Amniotic epithelial cell (primary cell): ENCODE results near the gene RALB.
"Not testable (repeated sequence)": the region's sequence is repeated elsewhere in the genome, so short reads cannot be mapped to it uniquely, and the experiment has no call there.

Experiments
- DNase-seq: peaks from one replicate; pipeline ENCODE4 v3.0.0-alpha.2; 2010; ENCODE audit warnings: low read depth

The RALB gene

DNA sequence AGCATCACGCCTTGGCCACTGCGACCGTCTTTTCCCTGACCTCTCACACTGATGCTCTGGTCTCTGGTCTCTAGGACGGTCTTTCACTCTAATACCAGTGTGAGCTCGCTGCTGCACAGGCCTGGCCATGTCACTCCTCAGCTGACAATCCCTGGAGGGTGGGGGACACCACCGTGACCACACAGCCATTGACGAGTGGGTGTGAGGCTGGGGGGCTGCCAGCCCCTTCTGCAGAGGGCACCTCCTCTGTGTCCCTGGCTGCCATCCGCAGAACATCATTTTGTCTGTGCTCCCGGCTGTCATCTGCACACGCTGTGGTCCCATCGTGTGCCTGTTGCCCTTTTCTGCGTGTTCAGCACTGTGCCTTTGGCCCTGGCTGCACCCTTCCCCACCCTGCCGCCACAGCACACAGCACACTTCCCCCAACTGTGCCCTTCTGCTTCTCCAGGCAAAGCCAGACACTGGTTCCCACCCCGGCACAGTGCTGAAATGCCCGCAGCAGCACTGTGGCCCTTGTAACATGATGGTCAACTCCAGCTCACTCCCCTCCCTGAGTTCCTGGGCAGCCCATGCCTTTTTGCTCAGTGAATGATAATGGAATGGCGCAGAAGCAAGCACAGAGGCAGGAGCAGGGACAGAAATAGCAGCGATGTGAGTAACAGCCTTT, 62.8 kb downstream of the RALB start:
- no peak for DNase-seq

GRCh38 chr2:120316071-120316470, 63.4 kb downstream of the RALB start:
- no peak for DNase-seq

- DNase-seq, result no peak
Observed at GRCh38 chr2:120316528-120317179, 64.0 kb downstream of the RALB start.

DNA sequence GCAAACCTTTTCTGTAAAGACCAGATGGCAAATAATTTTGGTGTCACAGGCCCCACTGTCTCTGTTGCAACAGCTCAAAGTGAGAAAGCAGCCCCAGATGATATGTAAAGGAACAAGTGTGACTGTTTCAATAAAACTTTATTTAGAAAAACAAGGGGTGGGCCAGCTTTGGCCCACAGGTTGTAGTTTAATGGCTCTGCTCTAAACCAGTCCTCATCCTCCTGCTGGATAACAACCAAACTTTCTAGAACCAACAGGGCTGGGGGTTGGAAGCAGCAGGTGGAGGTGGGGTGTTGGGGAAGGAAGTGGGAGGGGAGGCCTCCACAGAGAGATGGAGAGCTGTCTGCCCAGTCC, 64.5 kb downstream of the RALB start:
- DNase-seq, result no peak

GRCh38 chr2:120317916-120318315, 65.3 kb downstream of the RALB start:
- no peak for DNase-seq

DNA sequence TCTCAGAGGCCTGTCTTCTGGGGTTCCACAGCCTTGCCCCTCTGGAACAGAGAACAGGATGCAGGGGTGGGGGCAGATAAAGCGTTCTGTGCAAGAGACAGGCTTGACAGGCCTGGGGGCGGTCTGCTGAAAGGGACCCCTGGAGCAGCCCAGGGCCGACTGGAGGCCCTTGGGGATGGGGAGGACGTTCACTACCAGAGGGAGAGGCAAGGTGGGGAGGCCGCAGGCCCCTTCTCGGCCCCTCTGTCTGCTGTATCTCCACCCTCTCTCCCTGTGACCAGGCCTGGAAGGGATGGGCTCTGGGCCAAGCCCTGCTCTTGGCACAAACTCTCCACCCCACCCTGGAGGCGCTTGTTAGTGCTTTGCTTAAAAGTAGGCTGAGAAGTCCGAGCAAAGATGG, 66.0 kb downstream of the RALB start:
- no peak for DNase-seq

GRCh38 chr2:120319123-120319522, 66.5 kb downstream of the RALB start:
- DNase-seq, result no peak

DNA sequence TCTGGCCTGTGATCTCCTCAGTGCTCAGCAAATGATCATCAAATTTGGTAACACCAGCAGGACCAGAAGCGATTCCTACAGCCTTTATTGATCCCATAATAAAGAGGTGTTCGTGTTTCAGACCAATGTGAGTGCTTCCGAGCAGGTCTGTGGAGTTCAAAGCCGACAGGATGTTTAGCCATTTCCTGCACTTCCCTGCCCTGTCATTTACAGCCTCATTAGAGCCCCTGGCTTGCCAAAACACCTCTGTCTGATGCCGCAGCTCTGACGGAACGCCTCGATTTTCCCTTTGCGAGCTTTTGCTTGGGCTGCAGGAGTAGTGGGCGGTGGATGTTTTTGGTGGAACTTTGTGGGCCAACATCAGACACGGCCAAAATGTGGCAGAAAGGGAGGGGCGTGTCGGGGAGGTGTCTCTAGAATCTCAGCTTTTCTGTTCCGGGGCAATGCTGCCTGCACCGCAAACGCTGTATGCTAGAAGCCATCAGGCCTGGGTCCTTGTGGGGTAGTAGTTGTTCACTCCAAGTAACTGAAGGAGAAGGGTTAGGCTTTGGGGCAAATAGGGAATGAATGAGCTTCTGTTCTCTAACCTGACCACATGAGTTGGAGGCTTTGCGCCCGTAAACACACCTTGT, 67.2 kb downstream of the RALB start:
- DNase-seq, result no peak

GRCh38 chr2:120320318-120320851, 67.7 kb downstream of the RALB start:
- DNase-seq, result peak; percentile 65

GRCh38 chr2:120320887-120321556, 68.4 kb downstream of the RALB start:
- not testable (repeated sequence) for DNase-seq

DNA sequence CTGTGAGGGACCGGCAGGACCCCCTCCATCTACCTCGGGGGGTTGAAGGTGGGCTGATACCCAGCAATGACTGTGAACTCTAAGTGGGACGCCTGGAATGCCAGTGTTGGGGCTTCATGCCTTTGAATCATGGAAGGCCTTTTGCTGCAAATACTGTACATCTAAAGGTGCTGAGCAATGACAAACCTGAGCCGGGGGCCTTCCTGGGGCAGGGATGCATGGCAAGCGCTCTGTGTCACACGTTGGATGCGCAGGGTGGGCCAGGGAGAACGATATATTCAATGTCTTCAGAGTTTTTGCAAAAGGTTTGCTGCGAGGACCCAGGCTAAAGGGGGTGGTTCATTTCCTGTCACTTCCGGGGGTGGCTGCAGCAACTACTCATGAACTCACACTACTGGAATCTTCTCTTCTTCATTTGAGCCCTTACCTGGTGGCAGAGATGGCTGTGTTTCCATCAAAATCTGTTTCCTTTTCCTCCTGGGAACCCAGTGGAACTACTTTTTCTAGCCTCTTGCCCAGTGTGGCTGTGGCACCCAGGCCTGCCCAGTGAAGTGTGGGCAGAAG, 69.2 kb downstream of the RALB start:
- no peak for DNase-seq

DNA sequence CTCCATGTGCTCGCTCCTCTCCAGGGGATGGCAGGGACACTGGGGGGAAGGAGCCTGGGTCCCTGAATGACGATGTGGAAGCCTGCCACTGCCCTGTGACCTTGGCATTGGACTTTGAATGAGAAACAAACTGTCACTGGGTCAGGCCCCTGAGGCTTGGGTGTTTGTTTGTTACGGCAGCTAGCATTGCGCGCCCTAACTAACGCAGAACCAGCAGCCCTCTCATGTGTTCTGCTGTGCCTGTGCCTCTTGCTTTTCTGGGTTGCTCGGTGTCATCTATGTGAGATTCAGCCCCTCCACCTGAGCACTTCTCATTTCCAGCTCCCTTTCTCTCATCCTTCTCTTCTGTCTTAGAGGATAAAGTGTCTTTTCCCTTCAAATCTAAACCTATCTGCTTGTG, 69.7 kb downstream of the RALB start:
- no peak for DNase-seq

DNA sequence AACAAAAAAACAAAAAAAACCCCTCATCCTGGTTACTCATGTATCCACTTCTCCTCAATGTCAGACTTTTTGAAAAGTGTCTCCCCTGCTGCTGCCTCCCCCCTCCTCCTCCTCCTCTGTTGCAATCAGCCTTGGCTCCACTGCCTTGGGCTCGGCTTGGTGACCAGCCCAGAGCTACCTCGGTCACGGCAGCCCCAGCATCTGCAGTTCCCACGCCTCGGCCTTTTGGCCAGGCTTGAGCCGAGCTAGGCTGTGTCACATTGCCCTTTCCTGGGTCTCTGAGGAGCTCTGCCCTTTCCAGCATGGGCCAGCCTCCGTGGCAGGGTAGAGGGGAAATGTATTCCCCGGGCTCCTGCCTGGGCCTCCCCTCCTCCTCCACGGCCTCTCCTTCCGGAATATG, 70.6 kb downstream of the RALB start:
- DNase-seq, result no peak

DNA sequence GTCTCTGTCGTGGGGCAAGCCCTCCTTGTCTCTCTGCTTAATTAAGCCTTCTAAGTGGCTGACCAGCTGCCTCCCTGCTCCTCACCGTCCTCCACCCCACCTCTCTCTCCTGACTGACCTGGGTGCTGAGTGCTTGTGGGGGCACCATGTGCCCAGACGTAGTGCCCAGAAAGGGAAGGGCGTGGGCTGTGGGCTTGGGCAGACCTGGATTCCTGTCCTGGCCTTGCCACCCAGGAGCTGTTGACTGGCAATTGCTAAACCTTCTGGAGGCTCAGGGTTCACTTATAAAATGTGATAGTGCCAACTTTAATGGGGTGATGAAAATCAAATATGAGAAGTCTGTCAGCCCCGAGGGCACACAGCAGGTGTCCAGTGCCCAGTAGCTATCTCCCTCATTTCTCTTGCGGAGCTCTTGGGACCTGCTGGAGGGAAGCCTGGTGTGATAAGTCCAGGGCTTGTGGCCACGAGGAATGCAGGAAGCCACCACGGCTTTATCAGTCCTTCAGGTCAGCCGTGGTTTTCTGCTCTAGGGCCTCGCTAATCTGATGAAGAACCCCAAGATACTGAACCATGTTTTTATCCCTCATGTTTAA, 71.3 kb downstream of the RALB start:
- DNase-seq, result peak; percentile 47

GRCh38 chr2:120324933-120325332, 72.3 kb downstream of the RALB start:
- DNase-seq, result no peak

GRCh38 chr2:120326066-120326465, 73.4 kb downstream of the RALB start:
- no peak for DNase-seq

DNA sequence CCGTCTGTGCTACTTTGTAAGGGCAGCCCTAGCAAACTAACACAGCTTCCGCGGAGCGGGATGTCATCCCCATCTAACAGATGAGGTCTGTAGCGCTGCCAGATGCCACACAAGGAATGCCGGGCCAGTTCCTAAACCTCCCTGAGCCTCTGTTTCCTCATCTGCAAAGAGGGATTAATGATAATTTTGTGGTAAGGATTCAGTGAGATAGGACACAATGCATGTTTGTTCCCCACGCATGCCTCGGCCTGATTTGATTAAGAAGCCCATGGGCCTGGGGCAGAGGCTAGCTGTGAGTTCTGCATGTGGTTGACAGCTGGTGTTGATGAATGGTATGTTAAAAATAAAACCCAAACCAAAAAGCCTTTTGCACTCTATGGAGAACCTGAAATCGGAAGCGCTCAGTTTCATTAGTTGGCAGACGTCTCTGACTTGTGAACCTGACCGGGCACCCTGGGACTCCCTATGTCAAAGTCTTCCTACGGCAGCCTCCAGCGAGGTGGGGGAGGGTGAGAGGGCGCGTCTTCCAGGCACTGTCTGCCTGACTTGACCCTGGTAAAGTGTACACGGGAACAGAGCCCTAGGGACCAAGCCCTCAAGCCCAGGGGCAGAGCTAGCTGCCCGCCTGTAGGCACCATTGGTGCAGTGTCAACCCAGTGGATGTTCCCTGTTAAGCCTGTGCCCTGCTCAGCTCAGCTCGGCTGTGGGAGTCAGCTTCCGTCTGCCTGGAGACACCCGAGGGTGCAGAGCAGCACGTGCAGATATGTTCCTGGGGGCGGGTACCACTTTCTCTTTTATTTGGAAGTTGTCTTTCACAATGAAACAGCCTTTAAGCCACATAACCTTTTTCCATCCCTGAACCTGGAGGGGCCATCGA, 78.5 kb downstream of the RALB start:
- DNase-seq, result no peak

DNA sequence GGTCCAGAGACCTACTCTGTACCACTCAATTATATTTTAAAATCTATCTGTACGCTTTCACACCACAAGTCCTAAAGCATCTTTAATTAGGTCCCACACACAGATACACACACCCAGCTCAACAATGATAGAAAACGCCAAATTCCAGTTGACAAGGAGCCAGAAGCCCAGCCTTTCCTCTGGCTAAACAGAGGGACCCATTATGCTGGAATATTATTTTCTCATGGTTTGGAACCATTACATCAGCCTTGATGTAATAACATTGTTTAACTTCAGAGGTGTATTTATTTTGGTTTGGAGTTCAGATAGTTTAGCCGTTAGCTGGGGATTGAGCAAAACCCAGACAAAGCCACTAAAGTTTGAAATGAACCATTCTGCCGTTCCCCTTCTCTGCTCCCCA, 79.3 kb downstream of the RALB start:
- no peak for DNase-seq

- no peak for DNase-seq
Observed at GRCh38 chr2:120332384-120332783, 79.7 kb downstream of the RALB start.

- DNase-seq, result no peak
Observed at GRCh38 chr2:120334068-120334467, 81.4 kb downstream of the RALB start.

DNA sequence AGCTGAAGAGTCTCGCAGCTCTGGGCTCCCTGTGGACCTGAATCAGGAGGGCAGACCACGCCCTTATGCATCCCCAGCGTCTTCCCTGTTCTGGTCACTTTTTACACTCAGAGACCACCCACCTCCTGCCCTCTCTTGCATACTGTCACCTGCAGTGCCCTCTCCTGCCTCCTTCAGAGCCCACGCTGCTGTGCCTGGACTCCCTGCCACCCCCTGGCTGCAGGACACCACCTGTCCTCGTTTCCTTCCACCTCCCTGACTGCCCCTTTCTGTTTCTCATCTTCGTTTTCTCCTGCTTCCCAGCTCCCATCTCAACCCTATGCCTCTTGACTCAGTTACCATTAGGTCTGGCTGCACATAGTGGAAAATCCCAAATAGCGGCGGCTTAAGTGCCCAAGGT, 84.1 kb downstream of the RALB start:
- DNase-seq, result no peak
